Measurements from ENCODE around the gene ABCC6. TPM values are rescaled to one million over a fixed set of nuclear protein-coding genes. Genes with fewer than 3 reads are reported as not detected.
A peak's percentile ranks its signal among the peaks of the same experiment; 100 is the strongest.

ABCC6 gene
- total and polyA plus RNA-seq, 2 of the 13 experiments (the other 11 are each of a cell fraction or from before 2014, with no cell fraction given), result 82.4 to 105 TPM

GRCh38 chr16:16150117-16150877 lies 73.0 kb downstream of the ABCC6 start:
- 94% methylated on average over 26 of the region's 28 CpGs for WGBS (ENCODE audit: low lambda C conversion rate)
- intact Hi-C loops (cut with micrococcal nuclease; ENCODE audit: unreplicated experiment) (no loop called here), in situ Hi-C loops (cut with HindIII; ENCODE audit: extremely low pct_ligation_motif_present, low pct_unique_long_range_greater_than_20kb) (no loop called here)
- Histone ChIP-seq H3K27ac (ENCODE audit: extremely low read length, insufficient read depth, low read length) (peak overlapping the region; percentile 60), H3K27me3 (ENCODE audit: control insufficient read depth in 1 of 2, insufficient read depth in 2 of 2, low read length in 2 of 2) (no peaks in the 10 kb centered on the region), H3K4me3 (replicated peaks in 1 of 3; ENCODE audit: insufficient read depth in 1 of 3, low read depth in 2 of 3, low read length in 3 of 3) (no peak overlapping the region; a peak in 1 of 6 replicates), H4K20me1 (ENCODE audit: insufficient read depth, low read length) (no peaks in the 10 kb centered on the region), H3K36me3 (replicated peaks in 1 of 2; ENCODE audit: control insufficient read depth in 1 of 2, insufficient read depth in 2 of 2, low read length in 2 of 2) (peaks cover 22 to 39% of the 10 kb centered on the region in 2 experiments), H3K79me2 (ENCODE audit: insufficient read depth, low read length) (no peaks in the 10 kb centered on the region), H3K4me1 (ENCODE audit: insufficient read depth, low read length) (peaks cover 49% of the 10 kb centered on the region), H3K4me2 (ENCODE audit: low read depth, low read length) (peak overlapping the region; percentile 26), H3K9ac (ENCODE audit: insufficient read depth, low read depth, low read length) (no peak overlapping the region), H3K9me3 (ENCODE audit: low read length) (no peaks in the 10 kb centered on the region), H2AFZ (ENCODE audit: low read length) (no peak overlapping the region)
- no TSS peak for BruUV-seq (replicated peaks)
- POLR2A ChIA-PET, result interaction anchor here (0.5 to 1.5 kb wide), 4 partner anchors 9 to 18 kb away, joined by 3 to 6 read pairs (median 4); no protein-coding TSS in a partner anchor
- no peak for DNase-seq (ENCODE audit: low spot score)
- no peak for FAIRE-seq
- CTCF ChIA-PET (ENCODE audit: low intra/inter-chr PET ratio, low total read pairs), result no interaction called here
- ATAC-seq, result peak; percentile 13
- TF ChIP-seq EZH2 (conservative IDR thresholded peaks at IDR 0.05; ENCODE audit: low read depth, low read length) (no peak), HNF4G (IDR thresholded peaks at IDR 0.05; ENCODE audit: borderline replicate concordance, low read depth, low read length) (no peak), HNF4G (CRISPR knock-in tag; IDR thresholded peaks at IDR 0.05; ENCODE audit: borderline replicate concordance, low read depth) (peak; percentile 52; the same call in 1 of the 2 replicates), NR0B2 (CRISPR knock-in tag; IDR thresholded peaks at IDR 0.05) (no peak), HOXA3 (CRISPR knock-in tag; IDR thresholded peaks at IDR 0.05) (0 out of 2 replicates have a peak, but pooled peaks have one; percentile 24), IRF2 (CRISPR knock-in tag; IDR thresholded peaks at IDR 0.05) (peak; percentile 6; the same call in 1 of the 2 replicates), ZNF34 (CRISPR knock-in tag; IDR thresholded peaks at IDR 0.05; ENCODE audit: borderline replicate concordance) (0 out of 2 replicates have a peak, but pooled peaks have one; percentile 85), ZMYM3 (CRISPR knock-in tag; IDR thresholded peaks at IDR 0.05) (no peak), ERF (CRISPR knock-in tag; IDR thresholded peaks at IDR 0.05) (no peak), TGIF2 (CRISPR knock-in tag; IDR thresholded peaks at IDR 0.05) (no peak), HOXA7 (CRISPR knock-in tag; IDR thresholded peaks at IDR 0.05) (no peak), ZNF710 (CRISPR knock-in tag; IDR thresholded peaks at IDR 0.05; ENCODE audit: borderline replicate concordance) (no peak), SALL2 (CRISPR knock-in tag; IDR thresholded peaks at IDR 0.05) (no peak), JARID2 (CRISPR knock-in tag; IDR thresholded peaks at IDR 0.05; ENCODE audit: insufficient replicate concordance) (no peak), ZNF343 (CRISPR knock-in tag; IDR thresholded peaks at IDR 0.05) (peak; percentile 42; the same call in 1 of the 2 replicates), GFI1 (CRISPR knock-in tag; IDR thresholded peaks at IDR 0.05; ENCODE audit: borderline replicate concordance) (no peak), ZSCAN12 (CRISPR knock-in tag; IDR thresholded peaks at IDR 0.05) (no peak), ZFP36 (IDR thresholded peaks at IDR 0.05; ENCODE audit: borderline replicate concordance, low read depth, low read length, partially characterized antibody) (no peak)
- TF ChIP-seq, protein P1, sequence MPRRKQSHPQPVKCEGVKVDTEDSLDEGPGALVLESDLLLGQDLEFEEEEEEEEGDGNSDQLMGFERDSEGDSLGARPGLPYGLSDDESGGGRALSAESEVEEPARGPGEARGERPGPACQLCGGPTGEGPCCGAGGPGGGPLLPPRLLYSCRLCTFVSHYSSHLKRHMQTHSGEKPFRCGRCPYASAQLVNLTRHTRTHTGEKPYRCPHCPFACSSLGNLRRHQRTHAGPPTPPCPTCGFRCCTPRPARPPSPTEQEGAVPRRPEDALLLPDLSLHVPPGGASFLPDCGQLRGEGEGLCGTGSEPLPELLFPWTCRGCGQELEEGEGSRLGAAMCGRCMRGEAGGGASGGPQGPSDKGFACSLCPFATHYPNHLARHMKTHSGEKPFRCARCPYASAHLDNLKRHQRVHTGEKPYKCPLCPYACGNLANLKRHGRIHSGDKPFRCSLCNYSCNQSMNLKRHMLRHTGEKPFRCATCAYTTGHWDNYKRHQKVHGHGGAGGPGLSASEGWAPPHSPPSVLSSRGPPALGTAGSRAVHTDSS (CRISPR knock-in tag; conservative IDR thresholded peaks at IDR 0.05), result no peak
- TF ChIP-seq, protein P2, sequence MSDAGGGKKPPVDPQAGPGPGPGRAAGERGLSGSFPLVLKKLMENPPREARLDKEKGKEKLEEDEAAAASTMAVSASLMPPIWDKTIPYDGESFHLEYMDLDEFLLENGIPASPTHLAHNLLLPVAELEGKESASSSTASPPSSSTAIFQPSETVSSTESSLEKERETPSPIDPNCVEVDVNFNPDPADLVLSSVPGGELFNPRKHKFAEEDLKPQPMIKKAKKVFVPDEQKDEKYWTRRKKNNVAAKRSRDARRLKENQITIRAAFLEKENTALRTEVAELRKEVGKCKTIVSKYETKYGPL (CRISPR knock-in tag; IDR thresholded peaks at IDR 0.05), result no peak

All from HepG2 (cell line).